WTC11 (cell line): Measurements from ENCODE around the gene FOXQ1.

ENCODE experiments used
- ARID4B ChIP-seq: sonication (generic); formaldehyde crosslinking; IDR thresholded peaks from 2 replicates; pipeline ENCODE4 v1.8.0; 2023; ENCODE audit warnings: missing genetic modification reagents, mild to moderate bottlenecking, borderline replicate concordance
- CREM ChIP-seq: sonication (generic); formaldehyde crosslinking; IDR thresholded peaks from 2 replicates; pipeline ENCODE4 v1.8.1; 2022; ENCODE audit warnings: mild to moderate bottlenecking, missing genetic modification reagents, moderate library complexity
- CTCF ChIP-seq: fragments of 200-600 bp; IDR thresholded peaks from 2 replicates; pipeline ENCODE4 v1.8.0; 2022; ENCODE audit warnings: antibody characterized with exemption
- E2F1 ChIP-seq: sonication (generic); formaldehyde crosslinking; IDR thresholded peaks from 2 replicates; pipeline ENCODE4 v1.8.0; 2022; ENCODE audit warnings: mild to moderate bottlenecking, missing genetic modification reagents
- MAX ChIP-seq: sonication (generic); formaldehyde crosslinking; IDR thresholded peaks from 2 replicates; pipeline ENCODE4 v1.8.0; 2022; ENCODE audit warnings: mild to moderate bottlenecking, missing genetic modification reagents
- NR1H2 ChIP-seq: sonication (generic); formaldehyde crosslinking; IDR thresholded peaks from 2 replicates; pipeline ENCODE4 v1.9.0; 2021; ENCODE audit warnings: mild to moderate bottlenecking, moderate library complexity, missing genetic modification reagents
- PRDM15 ChIP-seq: sonication (generic); formaldehyde crosslinking; IDR thresholded peaks from 2 replicates; pipeline ENCODE4 v1.8.0; 2022; ENCODE audit warnings: missing genetic modification reagents

GRCh38 chr6:1296079-1296478 is 15.8 kb upstream of the FOXQ1 start:
- TF ChIP-seq MAX (CRISPR knock-in tag) (no peak), CTCF (no peak), NR1H2 (no peak), ARID4B (CRISPR knock-in tag) (no peak), CREM (CRISPR knock-in tag) (no peak), E2F1 (CRISPR knock-in tag) (no peak), PRDM15 (CRISPR knock-in tag) (no peak)
